ENCODE results near the gene WDR44.

DNA sequence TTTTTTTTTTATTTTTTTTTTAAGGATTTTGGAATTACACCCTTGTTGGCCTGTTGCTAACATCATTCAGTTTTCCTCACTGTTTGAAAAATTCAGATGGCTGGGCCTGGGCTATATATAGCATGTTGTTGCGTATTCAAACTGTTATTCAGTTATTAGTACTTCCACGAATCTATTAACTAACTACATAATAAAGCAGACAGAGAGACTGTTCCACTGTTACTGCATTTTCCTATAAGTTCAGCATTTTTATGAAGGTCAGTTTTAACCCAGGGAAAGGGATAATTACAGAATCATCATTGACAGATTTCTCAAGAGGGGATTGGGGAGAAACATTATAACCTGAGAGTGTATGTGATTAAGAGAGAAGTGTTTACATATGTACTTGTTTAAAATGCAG lies 152.8 kb downstream of the WDR44 start:
- TF ChIP-seq, protein P1, sequence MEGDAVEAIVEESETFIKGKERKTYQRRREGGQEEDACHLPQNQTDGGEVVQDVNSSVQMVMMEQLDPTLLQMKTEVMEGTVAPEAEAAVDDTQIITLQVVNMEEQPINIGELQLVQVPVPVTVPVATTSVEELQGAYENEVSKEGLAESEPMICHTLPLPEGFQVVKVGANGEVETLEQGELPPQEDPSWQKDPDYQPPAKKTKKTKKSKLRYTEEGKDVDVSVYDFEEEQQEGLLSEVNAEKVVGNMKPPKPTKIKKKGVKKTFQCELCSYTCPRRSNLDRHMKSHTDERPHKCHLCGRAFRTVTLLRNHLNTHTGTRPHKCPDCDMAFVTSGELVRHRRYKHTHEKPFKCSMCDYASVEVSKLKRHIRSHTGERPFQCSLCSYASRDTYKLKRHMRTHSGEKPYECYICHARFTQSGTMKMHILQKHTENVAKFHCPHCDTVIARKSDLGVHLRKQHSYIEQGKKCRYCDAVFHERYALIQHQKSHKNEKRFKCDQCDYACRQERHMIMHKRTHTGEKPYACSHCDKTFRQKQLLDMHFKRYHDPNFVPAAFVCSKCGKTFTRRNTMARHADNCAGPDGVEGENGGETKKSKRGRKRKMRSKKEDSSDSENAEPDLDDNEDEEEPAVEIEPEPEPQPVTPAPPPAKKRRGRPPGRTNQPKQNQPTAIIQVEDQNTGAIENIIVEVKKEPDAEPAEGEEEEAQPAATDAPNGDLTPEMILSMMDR (conservative IDR thresholded peaks at IDR 0.05; ENCODE audit: low read length) = no peak
- no peak for TF ChIP-seq EZH2phosphoT487 (IDR thresholded peaks at IDR 0.05; ENCODE audit: borderline replicate concordance)

Data from Loucy (cell line).